Suprapubic skin (tissue), 4 donors: ENCODE data around the gene IFI35. TPM values are rescaled to one million over a fixed set of nuclear protein-coding genes. Genes with fewer than 3 reads are reported as not detected.

Experiments
- DNase-seq, 2 donors: peaks; one replicate each; pipeline ENCODE4 v3.0.0-alpha.2; 2019; ENCODE audit warnings: low spot score in 2 of 2
- H3K27ac ChIP-seq: fragments of 200-600 bp; sonication (generic); one replicate; pipeline ENCODE4 v1.5.1; 2019
- H3K27me3 ChIP-seq: fragments of 200-600 bp; sonication (generic); one replicate; pipeline ENCODE4 v1.5.1; 2019
- H3K36me3 ChIP-seq: fragments of 200-600 bp; sonication (generic); one replicate; pipeline ENCODE4 v1.5.1; 2019
- H3K4me1 ChIP-seq: fragments of 200-600 bp; sonication (generic); one replicate; pipeline ENCODE4 v1.5.1; 2019
- H3K4me3 ChIP-seq: fragments of 200-600 bp; sonication (generic); one replicate; pipeline ENCODE4 v1.5.1; 2019; ENCODE audit warnings: mild to moderate bottlenecking
- H3K9me3 ChIP-seq: fragments of 200-600 bp; sonication (generic); one replicate; pipeline ENCODE4 v1.5.1; 2019
- EP300 ChIP-seq: sonication (generic); formaldehyde crosslinking; IDR thresholded peaks from one replicate; pipeline ENCODE4 v1.6.1; 2017; ENCODE audit warnings: antibody characterized with exemption
- POLR2A ChIP-seq, 2 donors: fragments of 450-650 bp; IDR thresholded peaks; one replicate each; pipeline ENCODE4 v1.6.1; 2017; ENCODE audit warnings: antibody characterized with exemption in 2 of 2, mild to moderate bottlenecking in 2 of 2, moderate library complexity in 2 of 2
- POLR2AphosphoS5 ChIP-seq, 3 donors: sonication (generic); formaldehyde crosslinking; IDR thresholded peaks; one replicate each; pipeline ENCODE4 v1.6.1; 2017; ENCODE audit warnings: antibody characterized with exemption in 3 of 3
- WGBS: methylation state at CpG from one replicate; pipeline ENCODE4 v1.1.5; 2018; 5-methylcytosine and 5-hydroxymethylcytosine counted together
- total RNA-seq, 4 donors: library from RNA; depleted of rRNA; stranded (reverse); fragments of >200 nt; gene quantifications; one replicate each; pipeline ENCODE4 v1.1.0, GENCODE V29; 2016
- TF ChIP-seq, protein P1 (sequence below), 2 donors: fragments of 200-600 bp in 1 of 2; fragments of 450-650 bp in 1 of 2; sonication (generic) in 1 of 2; IDR thresholded peaks; one replicate each; pipeline ENCODE4 v1.5.1; 2016 to 2019; ENCODE audit warnings: antibody characterized with exemption in 2 of 2, mild to moderate bottlenecking in 1 of 2, moderate library complexity in 1 of 2

IFI35 gene
- total RNA-seq, 4 donors from 2014 or later, result 9.0 to 18.0 (median 13.7) TPM

DNA sequence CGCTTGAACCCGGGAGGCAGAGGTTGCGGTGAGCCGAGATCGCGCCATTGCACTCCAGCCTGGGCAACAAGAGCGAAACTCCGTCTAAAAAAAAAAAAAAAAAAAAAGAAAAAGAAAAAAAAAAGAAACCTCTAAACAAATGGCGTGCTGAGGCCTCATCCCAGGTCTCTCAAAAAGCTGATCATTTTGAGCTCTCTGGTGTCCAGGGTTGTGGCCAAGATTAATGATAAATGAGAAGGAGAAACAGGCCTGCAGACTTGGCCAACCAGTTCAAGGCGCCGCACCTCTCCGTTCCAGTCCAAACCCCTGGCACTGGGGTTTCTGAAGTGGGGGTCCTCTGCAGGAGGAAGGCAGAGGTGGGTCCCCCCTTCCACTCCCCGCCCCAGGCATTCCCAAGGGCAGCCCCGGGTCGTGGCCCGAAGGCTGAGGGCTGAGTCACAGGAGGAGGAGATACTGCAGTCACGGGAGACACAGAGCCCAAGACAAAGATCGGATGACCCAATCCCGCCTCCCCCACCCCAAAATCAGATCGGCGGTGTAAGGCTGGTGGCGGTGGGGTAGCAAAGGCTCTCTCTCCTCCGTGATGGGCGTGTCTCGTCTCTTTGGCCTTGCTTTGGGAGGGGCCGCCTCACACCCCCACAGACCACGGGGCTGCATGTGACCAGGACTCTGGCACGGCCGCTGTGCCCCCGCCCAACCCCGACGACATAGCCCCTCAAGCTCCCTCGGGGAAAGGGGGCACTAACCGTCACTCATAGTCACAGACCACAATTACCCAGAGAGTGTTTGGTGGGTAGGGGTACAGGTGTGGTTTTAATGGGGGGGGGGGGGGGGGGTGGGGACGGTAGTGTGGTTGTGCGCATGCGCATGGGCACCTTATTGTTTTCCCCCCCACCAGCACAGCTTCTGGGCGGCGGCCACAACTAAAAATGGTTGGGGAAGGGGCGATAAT, 14.5 kb downstream of the IFI35 start:
- peaks cover 65% of the 10 kb centered on the region for H3K4me1 ChIP-seq
- peak overlapping the region; percentile 91 for H3K27ac ChIP-seq
- peaks cover 19% of the 10 kb centered on the region for H3K36me3 ChIP-seq
- WGBS, result 32% methylated on average over 27 of the region's 40 CpGs
- peak in 1 of 2 donors; percentile 52 for TF ChIP-seq POLR2A (IDR thresholded peaks at IDR 0.05)
- TF ChIP-seq, protein P1, sequence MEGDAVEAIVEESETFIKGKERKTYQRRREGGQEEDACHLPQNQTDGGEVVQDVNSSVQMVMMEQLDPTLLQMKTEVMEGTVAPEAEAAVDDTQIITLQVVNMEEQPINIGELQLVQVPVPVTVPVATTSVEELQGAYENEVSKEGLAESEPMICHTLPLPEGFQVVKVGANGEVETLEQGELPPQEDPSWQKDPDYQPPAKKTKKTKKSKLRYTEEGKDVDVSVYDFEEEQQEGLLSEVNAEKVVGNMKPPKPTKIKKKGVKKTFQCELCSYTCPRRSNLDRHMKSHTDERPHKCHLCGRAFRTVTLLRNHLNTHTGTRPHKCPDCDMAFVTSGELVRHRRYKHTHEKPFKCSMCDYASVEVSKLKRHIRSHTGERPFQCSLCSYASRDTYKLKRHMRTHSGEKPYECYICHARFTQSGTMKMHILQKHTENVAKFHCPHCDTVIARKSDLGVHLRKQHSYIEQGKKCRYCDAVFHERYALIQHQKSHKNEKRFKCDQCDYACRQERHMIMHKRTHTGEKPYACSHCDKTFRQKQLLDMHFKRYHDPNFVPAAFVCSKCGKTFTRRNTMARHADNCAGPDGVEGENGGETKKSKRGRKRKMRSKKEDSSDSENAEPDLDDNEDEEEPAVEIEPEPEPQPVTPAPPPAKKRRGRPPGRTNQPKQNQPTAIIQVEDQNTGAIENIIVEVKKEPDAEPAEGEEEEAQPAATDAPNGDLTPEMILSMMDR (IDR thresholded peaks at IDR 0.05), result no peak
- peak in 2 of 3 donors; percentile 25 to 38 for TF ChIP-seq POLR2AphosphoS5 (IDR thresholded peaks at IDR 0.05)
- no peaks in the 10 kb centered on the region for H3K27me3 ChIP-seq
- H3K4me3 ChIP-seq, result peak overlapping the region; percentile 95
- peak; percentile 91 to 92 for DNase-seq
- no peaks in the 10 kb centered on the region for H3K9me3 ChIP-seq

DNA sequence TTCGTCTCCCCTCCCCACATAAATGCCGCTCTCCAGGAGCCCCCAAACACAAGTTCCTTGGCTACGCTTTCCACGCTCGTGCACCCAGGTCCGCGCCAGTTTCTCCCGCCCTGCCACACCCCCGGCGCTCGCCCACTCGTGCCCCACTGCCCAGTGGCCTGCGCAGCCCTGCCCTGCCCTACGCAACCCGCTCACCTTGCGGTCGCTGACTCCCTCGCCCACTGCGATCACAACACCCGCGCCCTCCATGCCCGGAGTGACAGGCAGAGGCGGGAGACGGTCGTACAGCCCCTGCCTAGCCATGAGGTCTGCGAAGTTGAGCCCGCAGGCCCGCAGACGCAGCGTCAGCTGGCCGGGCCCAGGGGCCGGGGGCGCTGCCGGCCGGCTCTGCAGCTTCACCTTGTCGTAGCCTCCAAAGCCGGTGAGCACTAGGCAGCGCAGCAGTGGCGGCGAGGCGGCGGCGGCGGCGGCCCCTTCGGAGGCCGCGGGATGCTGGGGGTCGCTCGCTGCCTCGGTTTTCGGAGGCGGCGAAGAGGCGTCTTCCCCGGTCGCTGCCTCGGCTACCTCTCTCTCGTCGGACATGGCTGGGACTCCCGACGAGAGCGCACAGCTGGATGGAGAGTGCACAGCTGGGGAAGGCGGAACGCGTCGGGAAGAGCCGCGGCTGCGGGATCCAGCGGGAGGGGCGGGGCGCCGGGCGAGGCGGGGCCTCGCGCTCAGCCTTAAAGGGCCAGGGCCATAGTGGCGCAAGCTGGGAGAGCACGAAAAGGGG, 15.3 kb downstream of the IFI35 start, which contains the start of gene VAT1:
TSS of gene VAT1 (minus strand) at position 645 of the 772 bp plus-strand sequence. CDS start at position 582, 63 bp downstream.
- TF ChIP-seq POLR2A (IDR thresholded peaks at IDR 0.05) (peak in 1 of 2 donors; percentile 45), EP300 (no peak)
- Histone ChIP-seq H3K27ac (peak within 1 kb of the TSS; percentile 91), H3K9me3 (no peaks in the 10 kb centered on the region), H3K4me1 (peaks cover 56% of the 10 kb centered on the region), H3K4me3 (peak within 1 kb of the TSS; percentile 95), H3K36me3 (peaks cover 11% of the 10 kb centered on the region), H3K27me3 (no peaks in the 10 kb centered on the region)
- peak in 1 of 2 donors; percentile 83 for DNase-seq
- 1% methylated on average over 54 of the region's 80 CpGs for WGBS

DNA sequence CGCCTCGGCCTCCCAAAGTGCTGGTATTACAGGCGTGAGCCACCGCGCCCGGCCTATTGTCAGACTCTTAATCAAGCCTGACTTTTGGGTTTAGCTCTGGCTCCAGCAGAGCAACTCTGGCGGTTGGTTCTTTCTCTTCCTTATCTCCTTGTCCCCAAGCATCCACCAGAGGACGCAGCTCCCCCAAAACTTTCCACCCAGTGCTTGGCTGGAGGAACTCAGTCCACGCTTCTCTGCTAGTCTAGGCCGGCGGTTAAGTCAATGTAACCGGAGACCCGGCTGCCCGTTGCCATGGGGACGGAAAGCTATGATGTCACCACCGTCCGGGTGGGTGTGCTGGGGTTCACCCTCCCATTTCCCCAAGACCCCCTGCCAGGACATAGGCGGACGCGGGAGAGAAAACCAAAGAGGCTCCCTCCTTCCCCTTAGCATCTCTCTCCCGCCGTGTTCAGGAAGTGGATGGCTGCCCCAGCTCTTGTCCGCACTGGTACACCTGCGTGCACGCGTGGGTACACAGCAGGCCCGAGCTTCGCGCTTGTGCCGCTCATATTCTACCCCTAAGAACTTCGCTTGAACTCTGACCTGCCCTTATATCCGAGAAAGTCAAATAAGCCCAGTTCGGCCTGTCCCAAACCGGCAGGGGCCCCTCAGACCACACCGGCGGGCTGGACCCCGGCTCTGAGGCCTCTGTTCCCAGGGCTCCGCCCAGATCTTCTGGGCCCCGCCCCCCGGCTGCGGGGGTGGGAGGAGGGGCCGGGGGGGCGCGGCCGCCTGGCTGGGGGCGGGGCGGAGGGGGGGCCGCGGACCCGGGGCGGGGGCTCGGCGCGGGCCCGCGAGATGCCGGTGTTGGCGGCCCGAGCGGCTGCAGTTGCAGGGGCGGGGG, 18.1 kb downstream of the IFI35 start, which contains the start of gene RND2:
TSS of gene RND2 (plus strand) at position 825 of the 883 bp plus-strand sequence. CDS start 117 bp downstream, outside the sequence.
- peak; percentile 93 to 94 for DNase-seq
- Histone ChIP-seq H3K36me3 (no peaks in the 10 kb centered on the region), H3K27me3 (no peaks in the 10 kb centered on the region), H3K27ac (peak within 1 kb of the TSS; percentile 49), H3K4me3 (peak within 1 kb of the TSS; percentile 48), H3K9me3 (no peaks in the 10 kb centered on the region), H3K4me1 (peaks cover 38% of the 10 kb centered on the region)
- whole genome bisulfite sequencing, result under 1% methylated on average over 40 of the region's 61 CpGs
- TF ChIP-seq POLR2A (IDR thresholded peaks at IDR 0.05) (no peak), POLR2AphosphoS5 (IDR thresholded peaks at IDR 0.05) (peak in 1 of 3 donors; percentile 35)
- TF ChIP-seq, protein P1 (IDR thresholded peaks at IDR 0.05), result peak; percentile 66 to 70

DNA sequence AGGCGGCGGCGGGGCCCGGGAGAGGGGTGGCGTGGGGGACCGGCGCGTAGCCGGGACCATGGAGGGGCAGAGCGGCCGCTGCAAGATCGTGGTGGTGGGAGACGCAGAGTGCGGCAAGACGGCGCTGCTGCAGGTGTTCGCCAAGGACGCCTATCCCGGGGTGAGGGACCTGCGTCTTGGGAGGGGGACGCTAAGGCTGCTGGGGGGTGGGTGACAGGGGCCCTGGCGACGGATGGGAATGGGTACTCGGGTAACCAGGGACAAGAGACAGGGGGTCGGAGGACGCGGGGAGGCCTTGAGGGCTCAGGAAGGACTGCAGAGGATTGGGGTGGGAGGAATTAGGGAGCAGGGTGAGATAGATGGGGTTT, 18.7 kb downstream of the IFI35 start:
- DNase-seq, result peak in 1 of 2 donors; percentile 77
- WGBS, result 10% methylated on average over 23 of the region's 27 CpGs
- H3K4me1 ChIP-seq, result peaks cover 32% of the 10 kb centered on the region
- H3K4me3 ChIP-seq, result peak overlapping the region; percentile 48
- TF ChIP-seq, protein P1 (IDR thresholded peaks at IDR 0.05), result no peak
- TF ChIP-seq POLR2AphosphoS5 (IDR thresholded peaks at IDR 0.05) (no peak), POLR2A (IDR thresholded peaks at IDR 0.05) (no peak), EP300 (no peak)
- no peaks in the 10 kb centered on the region for H3K9me3 ChIP-seq
- no peaks in the 10 kb centered on the region for H3K36me3 ChIP-seq
- peak overlapping the region; percentile 3 for H3K27ac ChIP-seq
- no peaks in the 10 kb centered on the region for H3K27me3 ChIP-seq
